Measurements from ENCODE around the gene LOXL4.
"Not testable (repeated sequence)": the region's sequence is repeated elsewhere in the genome, so short reads cannot be mapped to it uniquely, and the experiment has no call there.

LOXL4 gene

GRCh38 chr10:98238391-98238790 is 29.6 kb downstream of the LOXL4 start:
- no peak for DNase-seq

GRCh38 chr10:98236862-98237261 is 31.1 kb downstream of the LOXL4 start:
- DNase-seq: no peak

GRCh38 chr10:98235846-98236245 is 32.1 kb downstream of the LOXL4 start:
- DNase-seq: no peak

- no peak for DNase-seq
Observed at GRCh38 chr10:98231417-98231816, 36.6 kb downstream of the LOXL4 start.

- DNase-seq: not testable (repeated sequence)
Observed at GRCh38 chr10:98228266-98228665, 39.7 kb downstream of the LOXL4 start.

- DNase-seq: not testable (repeated sequence)
Observed at GRCh38 chr10:98227713-98228112, 40.3 kb downstream of the LOXL4 start.

- DNase-seq: no peak
Observed at GRCh38 chr10:98226508-98227144, 41.4 kb downstream of the LOXL4 start.

- no peak for DNase-seq
Observed at GRCh38 chr10:98224996-98225395, 43.0 kb downstream of the LOXL4 start.

GRCh38 chr10:98224509-98224908 is 43.5 kb downstream of the LOXL4 start:
- DNase-seq: no peak

- no peak for DNase-seq
Observed at GRCh38 chr10:98223874-98224273, 44.1 kb downstream of the LOXL4 start.

GRCh38 chr10:98217801-98218200 is 50.2 kb downstream of the LOXL4 start:
- DNase-seq: no peak

GRCh38 chr10:98215373-98215772 is 52.6 kb downstream of the LOXL4 start:
- DNase-seq: no peak

GRCh38 chr10:98213740-98214139 is 54.3 kb downstream of the LOXL4 start:
- no peak for DNase-seq

GRCh38 chr10:98212196-98212595 is 55.8 kb downstream of the LOXL4 start:
- DNase-seq: no peak

- no peak for DNase-seq
Observed at GRCh38 chr10:98209441-98209840, 58.6 kb downstream of the LOXL4 start.

- DNase-seq: no peak
Observed at GRCh38 chr10:98208925-98209324, 59.1 kb downstream of the LOXL4 start.

- DNase-seq: no peak
Observed at GRCh38 chr10:98205351-98205750, 62.6 kb downstream of the LOXL4 start.

GRCh38 chr10:98202378-98202777 is 65.6 kb downstream of the LOXL4 start:
- no peak for DNase-seq

GRCh38 chr10:98201760-98202159 is 66.2 kb downstream of the LOXL4 start:
- no peak for DNase-seq

Measured in activated effector memory CD4-positive, alpha-beta T cell treated with Interleukin-2 at 50 U/mL for 16 hours (primary cell).